GM19468 (cell line): Measurements from ENCODE around the gene ALPK1.
"Not testable (repeated sequence)": the region's sequence is repeated elsewhere in the genome, so short reads cannot be mapped to it uniquely, and the experiment has no call there.

Experiments used
- ATAC-seq: cut with Tn5 transposase; IDR thresholded peaks from one replicate; pipeline ENCODE4 v1.9.1; 2021; ENCODE audit warnings: mild to moderate bottlenecking, moderate library complexity, moderate number of reproducible peaks; ENCODE audit not compliant: unreplicated experiment; ENCODE audit errors: extremely low read depth

ALPK1 gene

GRCh38 chr4:112423591-112423990, 126.4 kb downstream of the ALPK1 start:
- no peak for ATAC-seq

DNA sequence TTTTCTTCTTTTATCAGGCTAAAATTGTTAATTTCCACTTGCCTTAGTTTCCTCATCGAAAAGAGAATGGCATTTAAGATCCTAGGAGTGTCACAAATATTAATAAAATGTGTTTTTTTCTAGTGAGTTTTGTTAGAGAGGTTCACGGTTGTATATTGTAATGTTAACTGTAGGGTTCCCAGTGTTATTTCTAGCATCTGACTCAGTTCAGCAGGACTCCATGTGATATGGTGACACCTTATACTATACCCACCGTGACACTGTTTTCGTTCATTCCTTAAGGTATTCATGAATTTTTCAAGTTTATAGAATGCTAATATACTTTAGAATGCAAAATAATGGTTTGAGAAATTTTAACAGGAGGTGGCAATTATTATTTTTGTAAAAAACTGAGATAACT, 128.7 kb downstream of the ALPK1 start:
- no peak for ATAC-seq

- ATAC-seq, result no peak
These were observed 129.2 kb downstream of the ALPK1 start for GRCh38 chr4:112426416-112426815.

GRCh38 chr4:112431158-112431557, 134.0 kb downstream of the ALPK1 start:
- no peak for ATAC-seq

- no peak for ATAC-seq
These were observed 139.8 kb downstream of the ALPK1 start for GRCh38 chr4:112436987-112437386.

- ATAC-seq, result not testable (repeated sequence)
These were observed 145.1 kb downstream of the ALPK1 start for GRCh38 chr4:112442226-112442625.

- no peak for ATAC-seq
These were observed 151.3 kb downstream of the ALPK1 start for GRCh38 chr4:112448306-112449132.

- no peak for ATAC-seq
These were observed 152.5 kb downstream of the ALPK1 start for GRCh38 chr4:112449708-112450107.

DNA sequence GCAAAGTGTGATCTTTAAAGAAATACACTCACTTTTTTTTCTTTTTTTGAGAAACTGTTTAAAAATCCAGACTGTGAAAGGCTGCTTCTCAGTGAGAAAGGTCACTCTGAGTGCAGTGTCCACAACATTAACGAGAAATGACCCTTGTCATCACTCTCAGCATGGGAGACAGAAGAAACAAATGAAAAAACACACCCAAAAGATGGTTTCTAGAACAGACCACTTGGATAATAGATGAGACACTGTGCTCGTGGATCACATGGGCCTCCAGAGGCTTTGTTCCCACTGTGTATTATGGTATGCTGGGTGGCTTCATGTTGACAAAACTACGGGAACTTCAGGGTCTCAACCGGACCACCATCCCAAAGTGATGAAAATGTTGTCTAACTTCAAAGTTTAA, 153.9 kb downstream of the ALPK1 start:
- ATAC-seq, result no peak

DNA sequence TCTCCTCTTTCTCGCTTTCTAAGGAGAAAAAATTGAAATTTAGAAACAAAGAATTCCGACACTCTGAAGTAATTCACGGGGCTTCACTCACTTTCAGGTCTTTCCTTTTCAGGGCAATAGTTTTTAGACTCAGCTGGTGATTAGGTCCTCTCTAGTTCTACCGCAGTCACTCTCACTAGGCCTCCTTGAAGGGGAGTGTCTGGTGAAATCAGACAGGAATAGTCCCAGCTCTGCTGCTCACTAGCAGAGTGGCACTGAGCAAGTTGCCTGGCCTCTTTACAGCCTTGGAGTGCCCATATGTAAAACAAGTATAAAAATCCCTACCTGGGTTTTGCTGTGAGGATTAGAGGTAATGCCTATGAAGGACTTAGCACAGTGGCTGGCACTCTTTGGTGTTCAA, 154.7 kb downstream of the ALPK1 start:
- ATAC-seq, result no peak

GRCh38 chr4:112453321-112453720, 156.2 kb downstream of the ALPK1 start:
- no peak for ATAC-seq

- no peak for ATAC-seq
These were observed 175.1 kb downstream of the ALPK1 start for GRCh38 chr4:112472318-112472717.

DNA sequence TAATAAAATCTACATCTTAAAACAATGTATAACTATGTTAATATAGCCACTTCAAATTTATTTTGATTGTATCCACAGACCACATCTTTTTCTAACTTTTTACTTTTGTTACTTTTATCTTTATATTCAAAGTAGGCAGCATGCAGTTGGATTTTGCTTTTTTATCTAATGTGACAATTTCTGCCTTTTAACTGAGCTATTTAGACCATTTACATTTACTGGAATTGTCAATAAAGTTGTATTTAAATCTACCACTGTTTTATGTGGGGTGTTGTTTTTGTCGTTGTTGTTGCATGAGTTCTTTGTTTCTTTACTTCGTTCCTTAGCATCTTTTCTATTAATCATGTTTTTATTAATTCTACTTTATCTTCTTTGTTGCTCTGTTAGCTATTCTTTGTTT, 176.8 kb downstream of the ALPK1 start:
- no peak for ATAC-seq

DNA sequence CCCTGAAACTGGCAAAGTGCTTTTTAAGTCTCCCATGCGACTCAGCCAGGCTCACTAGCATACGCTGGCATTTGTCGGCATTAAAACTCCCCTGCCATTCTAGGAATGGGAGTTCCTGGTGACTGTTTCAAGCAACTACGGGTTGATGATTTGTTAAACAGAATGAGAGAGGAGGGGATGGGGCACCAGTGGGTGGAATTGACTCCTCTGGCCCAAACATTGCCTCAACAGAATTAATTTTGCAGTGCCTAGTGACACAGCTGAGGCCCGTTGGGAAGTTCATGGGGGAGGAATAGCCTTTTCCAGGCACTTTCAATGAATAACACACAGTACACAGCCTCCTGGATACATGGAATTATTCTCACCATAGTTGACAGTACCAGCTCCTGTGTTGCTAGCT, 188.8 kb downstream of the ALPK1 start:
- no peak for ATAC-seq

DNA sequence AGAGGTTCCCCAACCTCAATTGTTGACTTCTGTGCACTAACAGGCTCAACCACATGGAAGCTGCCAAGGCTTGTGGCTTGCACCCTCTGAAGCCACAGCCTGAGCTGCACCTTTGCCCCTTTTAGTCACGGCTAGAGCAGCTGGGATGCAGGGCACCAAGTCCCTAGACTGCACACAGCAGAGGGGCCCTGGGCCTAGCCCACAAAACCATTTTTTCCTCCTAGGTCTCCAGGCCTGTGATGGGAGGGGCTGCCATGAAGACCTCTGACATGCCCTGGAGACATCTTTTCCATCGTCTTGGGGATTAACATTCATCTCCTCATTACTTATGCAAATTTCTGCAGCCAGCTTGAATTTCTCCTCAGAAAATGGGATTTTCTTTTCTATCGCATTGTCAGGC, 193.6 kb downstream of the ALPK1 start:
- not testable (repeated sequence) for ATAC-seq
